Left hindlimb (tissue), 1 donor: ENCODE data around the gene C19orf33.
"Not testable (repeated sequence)": the region's sequence is repeated elsewhere in the genome, so short reads cannot be mapped to it uniquely, and the experiment has no call there.

Source experiments
- DNase-seq: peaks from one replicate; pipeline ENCODE4 v3.0.0-alpha.2; 2018

The C19orf33 gene

GRCh38 chr19:38309615-38310278, 5.7 kb downstream of the C19orf33 start:
- no peak for DNase-seq

DNA sequence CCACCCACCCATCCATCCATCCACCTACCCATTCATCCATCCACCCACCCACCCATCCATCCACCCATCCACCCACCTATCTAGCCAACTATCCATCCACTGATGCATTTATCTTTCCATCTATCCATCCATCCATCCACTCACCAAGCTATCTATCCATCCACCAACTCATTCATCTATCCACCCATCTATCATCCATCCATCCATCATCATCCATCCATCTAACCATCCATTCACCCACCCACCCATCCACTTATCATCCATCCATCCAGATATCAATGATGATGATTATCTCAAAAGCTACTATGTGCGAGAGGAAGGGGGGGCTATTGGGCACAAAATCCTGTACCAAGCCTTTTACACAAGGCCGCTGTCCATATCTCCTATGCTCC, 6.2 kb downstream of the C19orf33 start:
- no peak for DNase-seq

GRCh38 chr19:38310986-38311385, 6.9 kb downstream of the C19orf33 start:
- no peak for DNase-seq

DNA sequence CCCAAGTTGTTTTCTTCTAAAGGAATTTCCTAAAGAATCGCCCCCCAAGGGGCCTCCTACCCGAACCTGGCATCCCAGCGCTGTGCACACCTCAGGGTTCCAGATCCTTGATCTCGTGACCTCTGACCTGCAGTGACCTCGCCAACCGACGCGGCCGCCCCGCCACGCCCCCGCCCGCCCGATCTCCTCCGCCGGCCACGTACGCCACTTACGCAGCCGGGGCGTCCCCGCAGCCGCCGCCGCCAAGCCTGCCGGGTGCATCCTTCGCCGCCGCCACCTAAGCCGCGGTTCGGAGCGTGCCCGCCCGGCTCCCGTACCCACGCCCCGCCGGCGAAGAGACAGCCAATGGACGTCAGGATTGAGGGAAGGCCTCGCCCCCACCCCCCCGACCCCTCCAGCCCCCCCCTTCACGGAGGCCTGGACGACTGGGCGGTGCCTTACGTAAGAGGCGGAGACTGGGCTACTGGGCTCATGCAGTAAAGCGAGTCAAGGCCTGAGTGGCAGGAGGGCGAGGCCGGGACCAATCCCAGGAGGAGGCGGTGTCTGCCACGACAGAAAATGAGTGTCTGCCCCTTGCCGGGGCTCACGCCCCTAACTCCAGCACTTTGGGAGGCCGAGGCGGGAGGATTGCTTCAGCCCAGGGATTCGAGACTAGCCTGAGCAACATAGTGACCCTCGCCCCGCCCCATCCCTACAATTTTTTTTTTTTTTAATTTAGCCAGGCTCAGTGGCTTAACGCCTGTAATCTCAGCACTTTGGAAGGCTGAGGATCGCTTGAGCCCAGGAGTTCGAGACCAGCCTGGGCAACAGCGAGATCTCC, 11.8 kb downstream of the C19orf33 start, which contains the start of gene YIF1B:
Gene YIF1B (minus strand): TSS at position 291 of the 820 bp plus-strand sequence. CDS start 30 bp downstream, at position 261.
- peak; percentile 99 for DNase-seq

- no peak for DNase-seq
Observed at GRCh38 chr19:38316477-38317067, 12.5 kb downstream of the C19orf33 start.

- DNase-seq = no peak
Observed at GRCh38 chr19:38317104-38317612, 13.1 kb downstream of the C19orf33 start.

DNA sequence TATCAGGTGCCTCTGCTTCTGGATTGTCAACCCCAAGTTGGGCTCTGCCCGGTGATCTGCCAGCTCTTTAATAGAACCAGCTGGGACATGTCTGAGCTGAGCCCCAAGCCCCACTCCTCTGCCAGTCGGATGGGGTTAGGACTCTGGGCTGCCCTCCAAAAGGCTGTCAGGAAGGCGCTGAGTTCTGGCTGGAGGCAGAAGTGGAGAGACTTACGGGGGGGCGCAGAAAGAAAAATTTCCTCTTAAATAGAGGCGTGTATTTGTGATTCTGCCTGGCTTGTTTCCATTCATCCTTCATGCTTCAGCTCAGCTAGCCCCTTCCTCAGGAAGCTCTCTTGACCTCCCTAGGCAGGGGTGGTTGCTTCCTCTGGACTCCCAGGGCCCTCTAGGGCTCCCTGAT, 14.6 kb downstream of the C19orf33 start:
- DNase-seq = no peak

DNA sequence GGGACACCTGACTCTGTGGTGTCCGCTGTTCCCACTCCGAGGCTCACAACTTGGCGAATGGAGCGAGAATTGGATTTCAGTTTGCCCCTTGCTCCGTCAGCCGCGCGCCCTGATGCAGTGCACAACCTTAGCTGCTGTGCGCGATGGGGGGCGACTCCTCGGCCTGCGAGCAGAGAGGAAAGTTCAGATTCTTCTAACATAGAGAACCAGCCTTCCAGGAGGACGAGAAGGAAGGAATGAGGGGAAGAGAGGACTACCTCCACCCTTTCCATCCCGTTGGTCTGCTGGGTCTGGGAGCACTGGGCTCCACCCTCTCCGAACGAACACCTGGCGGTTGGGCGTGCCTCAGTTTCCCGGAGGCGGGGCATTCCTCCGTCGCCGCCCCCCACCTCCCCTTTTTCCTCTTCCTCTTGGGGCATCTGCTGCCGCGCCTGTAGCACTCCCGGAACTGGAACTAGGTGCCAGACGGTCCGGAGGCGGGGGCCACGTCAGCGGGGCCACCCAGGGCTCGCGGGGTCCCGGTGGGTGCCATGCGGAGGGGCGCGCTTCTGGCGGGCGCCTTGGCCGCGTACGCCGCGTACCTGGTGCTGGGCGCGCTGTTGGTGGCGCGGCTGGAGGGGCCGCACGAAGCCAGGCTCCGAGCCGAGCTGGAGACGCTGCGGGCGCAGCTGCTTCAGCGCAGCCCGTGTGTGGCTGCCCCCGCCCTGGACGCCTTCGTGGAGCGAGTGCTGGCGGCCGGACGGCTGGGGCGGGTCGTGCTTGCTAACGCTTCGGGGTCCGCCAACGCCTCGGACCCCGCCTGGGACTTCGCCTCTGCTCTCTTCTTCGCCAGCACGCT, 15.6 kb downstream of the C19orf33 start, which contains the start of gene KCNK6:
Gene KCNK6 (plus strand): TSS at position 425 of the 838 bp plus-strand sequence. CDS start 106 bp downstream, at position 531.
- peak; percentile 67 for DNase-seq

DNA sequence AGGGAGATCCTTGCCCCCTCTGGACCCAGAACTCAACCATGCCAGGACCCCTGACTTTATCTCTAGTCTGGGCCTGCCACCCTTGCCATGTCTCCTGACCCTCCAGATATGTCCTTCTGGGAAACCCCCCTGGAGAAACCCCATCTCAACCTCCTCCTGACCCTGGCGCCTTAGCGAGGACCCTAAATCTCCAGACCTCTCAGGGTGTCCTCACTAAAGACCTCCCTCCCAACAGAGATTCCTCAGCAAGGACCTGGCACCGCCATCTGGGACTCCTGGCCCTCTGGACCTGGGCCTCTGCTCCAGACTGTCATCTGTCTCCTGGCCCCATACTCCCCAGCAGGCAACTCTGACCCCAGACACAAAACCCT, 16.9 kb downstream of the C19orf33 start:
- no peak for DNase-seq

DNA sequence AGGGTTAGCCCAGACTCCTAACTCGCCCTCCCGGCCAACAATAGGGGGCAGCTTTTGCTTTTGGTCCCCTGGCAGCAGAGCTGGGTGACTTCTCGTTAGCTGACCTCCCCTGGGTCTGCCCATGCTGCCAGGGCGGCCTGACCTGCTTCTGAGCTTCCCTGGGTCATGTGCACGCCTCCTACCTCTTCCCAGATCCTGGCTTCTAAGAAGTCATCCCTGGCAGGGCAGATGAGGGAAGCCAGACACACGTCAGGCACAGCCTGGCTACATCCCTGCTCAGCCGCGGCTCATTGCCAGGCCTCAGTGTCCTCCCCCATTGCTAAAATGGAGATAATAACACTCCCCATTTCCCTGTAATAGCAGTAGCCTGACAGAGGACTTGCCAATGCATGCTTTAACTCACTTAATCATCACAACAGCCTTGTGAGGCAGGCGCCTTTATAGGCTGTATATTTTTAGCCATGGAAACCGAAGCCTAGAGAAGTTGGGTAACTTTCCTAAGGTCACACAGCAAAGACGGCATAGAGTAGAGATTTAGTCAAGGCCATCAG, 17.7 kb downstream of the C19orf33 start:
- DNase-seq = no peak

- no peak for DNase-seq
Observed at GRCh38 chr19:38323291-38323690, 19.2 kb downstream of the C19orf33 start.

GRCh38 chr19:38324431-38324830, 20.4 kb downstream of the C19orf33 start:
- DNase-seq = no peak

DNA sequence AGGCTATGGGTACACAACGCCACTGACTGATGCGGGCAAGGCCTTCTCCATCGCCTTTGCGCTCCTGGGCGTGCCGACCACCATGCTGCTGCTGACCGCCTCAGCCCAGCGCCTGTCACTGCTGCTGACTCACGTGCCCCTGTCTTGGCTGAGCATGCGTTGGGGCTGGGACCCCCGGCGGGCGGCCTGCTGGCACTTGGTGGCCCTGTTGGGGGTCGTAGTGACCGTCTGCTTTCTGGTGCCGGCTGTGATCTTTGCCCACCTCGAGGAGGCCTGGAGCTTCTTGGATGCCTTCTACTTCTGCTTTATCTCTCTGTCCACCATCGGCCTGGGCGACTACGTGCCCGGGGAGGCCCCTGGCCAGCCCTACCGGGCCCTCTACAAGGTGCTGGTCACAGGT, 22.5 kb downstream of the C19orf33 start:
- DNase-seq = no peak

GRCh38 chr19:38329651-38330050, 25.6 kb downstream of the C19orf33 start:
- DNase-seq = no peak

- DNase-seq = no peak
Observed at GRCh38 chr19:38331728-38332127, 27.7 kb downstream of the C19orf33 start.

DNA sequence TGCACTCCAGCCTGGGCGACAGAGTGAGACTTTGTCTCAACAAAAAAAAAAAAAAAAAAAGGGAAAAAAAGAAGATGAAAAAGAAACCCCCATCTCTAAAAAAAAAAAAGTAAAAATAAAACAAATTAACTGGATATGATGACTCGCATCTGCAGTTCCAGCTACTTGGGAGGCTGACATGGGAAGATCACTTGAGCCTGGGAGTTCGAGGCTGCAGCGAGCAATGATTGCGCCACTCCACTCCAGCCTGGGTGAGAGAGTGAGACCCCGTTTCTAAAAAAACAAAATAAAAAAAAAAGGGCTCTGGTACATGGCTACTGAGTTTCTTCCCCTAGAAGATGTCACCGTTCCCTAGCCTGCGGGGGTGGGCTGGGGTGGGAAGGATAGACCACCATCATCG, 29.2 kb downstream of the C19orf33 start:
- no peak for DNase-seq

GRCh38 chr19:38335949-38336637, 32.0 kb downstream of the C19orf33 start:
- DNase-seq = peak; percentile 96

- peak; percentile 92 for DNase-seq
Observed at GRCh38 chr19:38336638-38337359, 32.7 kb downstream of the C19orf33 start.

DNA sequence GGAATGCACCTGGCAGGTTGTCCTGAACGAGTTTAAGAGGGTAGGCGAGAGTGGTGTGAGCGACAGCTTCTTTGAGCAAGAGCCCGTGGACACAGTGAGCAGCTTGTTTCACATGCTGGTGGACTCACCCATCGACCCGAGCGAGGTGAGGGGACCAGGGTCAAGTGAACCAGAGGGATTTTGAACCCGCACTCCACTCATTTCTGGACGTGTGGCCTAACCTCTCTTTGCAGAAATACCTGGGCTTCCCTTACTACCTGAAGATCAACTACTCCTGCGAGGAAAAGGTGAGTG, 33.3 kb downstream of the C19orf33 start:
- no peak for DNase-seq

DNA sequence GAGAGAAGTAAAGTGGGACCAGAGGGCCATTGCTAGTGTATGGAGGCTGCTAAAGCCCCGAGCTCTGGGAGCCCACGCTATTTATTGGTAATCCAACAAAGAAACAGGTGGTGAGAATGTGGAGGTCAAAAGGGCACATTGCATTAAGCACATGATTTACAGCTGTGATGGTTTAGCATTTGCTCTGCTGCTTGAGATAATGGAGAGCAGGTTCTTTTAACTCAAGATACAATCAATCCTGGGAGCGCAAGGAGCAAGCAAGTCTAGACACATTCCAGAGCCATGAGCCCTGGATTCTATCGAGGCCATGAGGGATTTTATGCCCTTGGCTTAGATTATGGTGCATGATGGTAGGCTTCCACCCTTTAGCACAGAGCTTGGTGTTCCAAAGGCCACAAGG, 35.0 kb downstream of the C19orf33 start:
- DNase-seq = not testable (repeated sequence)

DNA sequence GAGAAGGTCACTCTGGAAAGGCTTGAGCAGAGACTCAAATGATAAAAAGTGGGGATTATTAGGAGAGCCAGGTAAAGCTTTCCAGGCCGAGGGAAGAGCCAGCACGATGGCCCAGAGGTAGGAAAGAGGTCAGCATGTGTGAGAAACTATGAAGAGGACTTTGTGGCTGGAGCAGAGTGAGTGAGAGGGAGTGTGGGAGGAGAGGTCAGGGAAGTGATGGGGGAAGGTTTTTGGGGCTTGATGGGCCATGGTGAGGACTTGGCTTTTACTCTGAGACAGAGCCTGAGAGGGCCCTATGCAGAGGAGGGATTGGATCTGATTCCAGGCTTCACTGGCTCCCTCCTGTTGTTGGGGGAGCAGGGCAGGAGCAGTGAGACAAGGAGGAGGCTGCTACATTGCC, 36.9 kb downstream of the C19orf33 start:
- DNase-seq = no peak
